ENCODE measurements around the gene ZNF490. TPM values are rescaled to one million over a fixed set of nuclear protein-coding genes. Genes with fewer than 3 reads are reported as not detected.
A peak's percentile ranks its signal among the peaks of the same experiment; 100 is the strongest.
"Not testable (repeated sequence)": the region's sequence is repeated elsewhere in the genome, so short reads cannot be mapped to it uniquely, and the experiment has no call there.

ZNF490 gene
- total RNA-seq: 10 to 100 TPM; 12.5 to 15.6 TPM

DNA sequence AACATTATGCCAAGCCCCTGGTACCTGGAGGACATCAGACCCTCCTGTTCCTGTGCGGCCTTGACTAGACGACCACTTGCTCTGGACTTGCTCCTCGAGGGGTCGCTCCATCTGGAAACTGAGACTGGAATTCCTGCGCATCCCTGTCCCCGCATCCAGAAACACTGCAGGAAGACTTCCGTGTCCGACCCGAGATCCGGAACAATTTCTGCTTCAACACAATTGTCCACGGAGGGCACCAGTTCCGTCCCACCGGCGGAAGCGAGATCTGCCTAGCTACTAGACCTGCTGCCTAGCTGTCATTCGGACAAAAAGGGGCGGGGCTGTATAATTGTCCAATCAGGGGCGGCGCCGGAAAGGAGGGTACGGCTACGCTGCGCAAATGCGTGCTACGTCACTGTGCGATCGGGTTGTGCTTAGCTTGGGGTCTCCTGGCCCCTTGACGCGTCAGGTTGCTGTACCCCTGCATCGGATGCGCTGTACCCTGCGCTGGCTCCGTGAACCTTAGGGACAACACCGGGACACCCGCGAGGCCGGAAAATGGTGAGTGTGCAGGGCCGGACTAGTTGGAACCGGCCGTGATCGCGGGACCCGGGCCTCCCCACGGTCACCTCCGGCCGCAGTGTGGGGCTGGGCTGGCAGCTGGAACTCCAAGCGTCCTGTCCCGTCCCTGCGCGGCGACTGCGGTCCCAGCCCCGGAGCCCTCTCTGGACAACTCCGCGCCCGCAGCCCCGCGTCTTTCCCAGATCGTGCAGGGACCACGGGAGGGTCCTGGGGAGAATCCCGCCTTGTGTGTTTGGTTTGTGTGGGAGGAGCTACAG is at the start of gene ZNF490, which contains the start of gene ZNF791:
ZNF490 (minus strand) TSS at position 274 of the 821 bp plus-strand sequence; CDS start at position 141, 133 bp downstream.
ZNF791 (plus strand) TSS at position 381 of the 821 bp plus-strand sequence; CDS start at position 541, 160 bp downstream.
- H3K9me3 Mint-ChIP-seq: no peaks in the 10 kb centered on the region
- peak; percentile 97 to 99 for ATAC-seq
- peak within 1 kb of the TSS; percentile 82 to 98 for H3K27ac Mint-ChIP-seq
- peaks cover 7% of the 10 kb centered on the region for H3K36me3 Mint-ChIP-seq
- H3K4me1 Mint-ChIP-seq (ENCODE audit: low read depth in 2 of 2): peaks cover 17 to 23% of the 10 kb centered on the region in 2 donors
- peak; percentile 96 for DNase-seq (ENCODE audit: low spot score)
- H3K4me3 Mint-ChIP-seq: peak within 1 kb of the TSS; percentile 93
- H3K27me3 Mint-ChIP-seq: no peaks in the 10 kb centered on the region

DNA sequence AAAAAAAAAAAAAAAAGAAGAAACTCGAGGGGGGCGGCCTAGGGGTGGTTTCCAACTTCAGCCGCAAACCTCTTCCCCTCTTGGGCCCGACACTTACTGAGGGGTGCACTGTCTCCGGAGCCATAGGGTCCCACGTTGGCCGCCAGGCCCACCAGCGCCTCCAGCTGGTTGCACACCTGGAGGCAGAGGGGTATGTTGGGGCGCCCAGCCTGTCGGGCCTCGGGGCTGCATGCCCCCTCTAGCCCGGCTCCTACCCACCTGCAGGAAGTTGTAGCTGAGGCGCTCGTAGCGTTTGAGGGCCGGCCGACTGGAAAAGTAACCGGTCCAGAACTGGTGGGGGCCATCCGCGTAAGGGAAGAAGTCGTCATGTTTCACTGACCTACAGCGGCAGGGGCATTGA is 47.4 kb upstream of the ZNF490 start:
- ATAC-seq (no peak), DNase-seq (ENCODE audit: low spot score) (no peak)
- no peaks in the 10 kb centered on the region for H3K9me3 Mint-ChIP-seq
- no peak overlapping the region for H3K4me3 Mint-ChIP-seq
- H3K36me3 Mint-ChIP-seq: peaks cover 21% of the 10 kb centered on the region
- H3K27me3 Mint-ChIP-seq: no peaks in the 10 kb centered on the region
- peaks cover 3 to 7% of the 10 kb centered on the region in 2 donors for H3K4me1 Mint-ChIP-seq (ENCODE audit: low read depth in 2 of 2)
- no peak overlapping the region for H3K27ac Mint-ChIP-seq

DNA sequence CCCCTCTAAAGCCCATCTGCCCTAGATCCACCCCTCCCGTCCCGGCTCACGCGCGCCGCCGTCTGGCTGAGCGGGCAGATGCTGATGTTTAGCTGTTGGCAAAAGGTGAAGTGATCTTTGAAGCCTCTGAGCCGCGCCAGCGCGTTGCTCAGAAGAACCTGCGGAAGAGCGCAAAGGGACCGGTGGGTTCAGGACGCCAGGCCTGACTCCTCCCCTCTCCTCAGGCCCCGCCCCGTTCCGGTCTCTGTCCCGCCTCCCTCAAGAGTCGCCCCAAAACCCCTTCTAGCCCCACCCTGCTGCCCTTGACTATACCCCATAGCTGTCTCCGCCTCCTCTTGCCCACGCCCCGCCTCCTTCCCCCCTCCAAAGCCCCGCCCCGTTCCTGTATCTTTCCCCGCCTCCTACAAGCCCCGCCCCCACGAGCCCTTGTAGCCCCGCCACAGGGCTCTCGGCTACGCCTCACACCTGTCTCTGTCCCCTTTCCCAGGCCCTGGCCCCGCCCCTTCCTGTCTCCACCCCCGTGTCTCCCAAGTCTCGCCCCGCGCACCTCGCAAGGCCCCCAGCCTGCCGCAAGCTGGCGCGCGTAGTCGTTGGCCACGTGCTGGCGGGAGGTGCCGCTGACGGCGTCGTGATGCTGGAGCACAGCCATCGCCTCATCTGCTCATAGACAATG is 46.4 kb upstream of the ZNF490 start:
- H3K4me1 Mint-ChIP-seq (ENCODE audit: low read depth in 2 of 2): peaks cover 3 to 7% of the 10 kb centered on the region in 2 donors
- H3K36me3 Mint-ChIP-seq: peaks cover 21% of the 10 kb centered on the region
- no peak for DNase-seq (ENCODE audit: low spot score)
- H3K9me3 Mint-ChIP-seq: no peaks in the 10 kb centered on the region
- no peak overlapping the region for H3K27ac Mint-ChIP-seq
- no peak overlapping the region for H3K4me3 Mint-ChIP-seq
- no peaks in the 10 kb centered on the region for H3K27me3 Mint-ChIP-seq
- ATAC-seq: peak in 1 of 2 donors; percentile 41

DNA sequence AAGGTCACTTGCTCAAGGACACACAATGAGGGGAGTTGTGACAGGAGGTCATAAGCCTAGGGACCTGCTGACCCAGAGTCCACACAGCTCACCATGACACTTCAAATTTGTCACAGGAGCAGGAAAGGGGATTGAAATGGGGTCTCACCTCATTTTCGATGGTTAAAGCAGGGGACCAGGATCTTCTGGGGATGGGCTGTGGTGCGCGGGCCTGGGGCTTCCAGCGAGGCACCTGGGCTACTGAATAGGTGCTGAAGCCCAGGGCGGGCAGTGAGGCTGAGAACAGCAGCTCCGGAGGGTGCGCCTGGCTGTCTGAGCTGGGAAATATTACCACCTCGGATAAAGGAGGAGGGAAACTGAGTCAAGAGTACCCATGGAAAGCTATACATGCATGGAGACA is 44.9 kb upstream of the ZNF490 start:
- H3K27ac Mint-ChIP-seq: peak overlapping the region in 1 of 2 donors; percentile 14
- DNase-seq (ENCODE audit: low spot score) (no peak), ATAC-seq (no peak)
- H3K9me3 Mint-ChIP-seq: no peaks in the 10 kb centered on the region
- no peak overlapping the region for H3K4me3 Mint-ChIP-seq
- H3K36me3 Mint-ChIP-seq: peaks cover 21% of the 10 kb centered on the region
- H3K4me1 Mint-ChIP-seq (ENCODE audit: low read depth in 2 of 2): peaks cover 3 to 7% of the 10 kb centered on the region in 2 donors
- no peaks in the 10 kb centered on the region for H3K27me3 Mint-ChIP-seq

DNA sequence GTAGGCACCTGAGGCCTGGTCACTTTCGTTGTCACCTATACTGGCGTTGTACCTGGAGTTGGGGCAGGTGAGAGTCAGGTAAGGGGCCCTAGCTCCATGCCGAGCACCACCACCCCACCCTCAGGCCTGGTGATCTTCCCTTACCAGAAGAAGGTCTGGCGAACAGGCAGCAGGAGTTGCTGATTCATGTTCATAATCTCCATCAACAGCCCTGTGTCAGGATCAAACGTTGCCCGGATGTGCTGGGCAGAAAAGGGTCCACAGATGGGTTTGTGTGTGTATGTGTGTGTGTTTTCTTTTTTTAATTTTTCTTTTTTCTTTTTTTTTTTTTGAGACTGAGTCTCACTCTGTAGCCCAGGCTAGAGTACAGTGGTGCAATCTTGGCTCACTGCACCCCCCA is 41.6 kb upstream of the ZNF490 start:
- H3K27me3 Mint-ChIP-seq: no peaks in the 10 kb centered on the region

DNA sequence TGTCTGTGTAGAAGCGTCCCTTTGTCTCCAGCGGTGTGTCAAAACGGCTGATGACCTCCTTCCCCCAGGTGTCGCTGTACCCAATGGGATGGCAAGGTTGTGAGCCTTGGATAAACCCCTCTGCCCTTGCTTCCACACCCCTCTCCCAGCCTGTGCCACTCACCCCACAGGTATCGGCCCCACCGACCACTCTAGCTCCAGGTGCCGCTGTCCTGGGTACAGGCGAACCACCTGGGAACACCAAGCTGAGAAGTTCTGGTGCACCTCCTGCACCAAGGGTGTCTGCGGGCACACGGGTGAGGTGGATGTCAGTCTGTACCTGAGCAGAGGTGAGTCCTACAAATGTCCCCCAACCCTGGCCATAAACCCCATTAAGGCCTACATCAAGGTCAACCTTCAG is 39.3 kb upstream of the ZNF490 start:
- ATAC-seq (no peak), DNase-seq (ENCODE audit: low spot score) (no peak)
- Mint-ChIP-seq H3K9me3 (no peaks in the 10 kb centered on the region), H3K27ac (no peak overlapping the region), H3K36me3 (peaks cover under 1% of the 10 kb centered on the region), H3K27me3 (no peaks in the 10 kb centered on the region), H3K4me1 (ENCODE audit: low read depth in 2 of 2) (peaks cover 0 to 5% of the 10 kb centered on the region in 2 donors), H3K4me3 (no peak overlapping the region)

More for the DNA sequence above, 41.6 kb upstream of the ZNF490 start:
- ATAC-seq: no peak
- Mint-ChIP-seq H3K9me3 (no peaks in the 10 kb centered on the region), H3K27ac (no peak overlapping the region), H3K4me3 (no peak overlapping the region), H3K36me3 (peaks cover 13% of the 10 kb centered on the region), H3K4me1 (ENCODE audit: low read depth in 2 of 2) (peaks cover 7 to 9% of the 10 kb centered on the region in 2 donors)
- DNase-seq (ENCODE audit: low spot score): no peak

DNA sequence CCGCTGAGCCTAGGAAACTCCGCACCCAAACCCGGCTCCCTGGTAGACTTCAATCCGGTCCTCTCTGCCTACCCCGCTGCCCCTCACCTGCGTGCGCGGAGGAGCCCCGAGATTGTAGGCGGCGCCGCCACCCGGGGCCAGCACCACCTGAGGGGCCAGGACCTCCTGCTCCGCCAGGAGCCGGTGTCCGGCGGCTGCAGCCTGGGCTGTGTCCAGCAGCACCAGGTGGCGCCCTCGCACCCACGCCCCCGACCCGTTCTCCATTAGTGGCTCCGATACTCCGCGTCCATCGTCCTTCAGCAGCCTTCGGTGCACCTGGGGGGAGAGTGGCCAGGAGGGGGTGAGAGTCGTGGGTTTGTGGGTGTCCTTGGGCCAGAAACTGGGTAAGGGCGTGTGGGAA is 37.5 kb upstream of the ZNF490 start:
- Mint-ChIP-seq H3K27ac (no peak overlapping the region), H3K4me1 (ENCODE audit: low read depth in 2 of 2) (peaks cover 0 to 5% of the 10 kb centered on the region in 2 donors), H3K4me3 (no peak overlapping the region), H3K9me3 (no peaks in the 10 kb centered on the region), H3K27me3 (no peaks in the 10 kb centered on the region), H3K36me3 (no peaks in the 10 kb centered on the region)
- ATAC-seq (peak in 1 of 2 donors; percentile 20), DNase-seq (ENCODE audit: low spot score) (no peak)

DNA sequence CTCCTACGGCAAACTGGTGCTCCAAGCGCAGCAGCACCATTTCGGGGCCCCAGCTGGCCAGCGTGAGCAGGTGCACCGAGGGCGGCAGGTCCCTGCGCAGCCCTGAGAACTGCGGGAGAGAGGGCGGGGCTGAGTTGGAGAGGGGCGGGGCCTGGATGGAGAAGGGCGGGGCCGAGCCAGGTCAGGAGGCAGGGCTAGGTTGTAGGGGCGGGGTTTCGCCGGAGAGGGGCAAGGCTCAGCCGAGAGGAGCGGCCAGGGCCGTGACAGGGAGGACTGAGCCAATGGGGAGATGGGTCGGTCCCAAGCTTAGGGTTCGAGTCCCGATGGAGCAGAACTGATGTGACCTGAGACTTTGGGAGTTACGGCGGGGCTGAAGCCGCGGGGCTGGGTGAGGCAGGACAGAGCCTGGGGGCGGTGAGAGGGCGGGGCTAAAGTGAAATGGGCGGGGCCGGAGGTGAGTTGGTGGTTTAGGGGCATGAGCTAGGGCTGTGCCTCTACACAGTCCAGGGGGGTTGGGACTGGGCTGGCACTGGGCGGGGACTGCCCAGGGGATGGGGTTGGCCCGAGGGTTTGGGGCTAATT is 37.0 kb upstream of the ZNF490 start:
- DNase-seq (ENCODE audit: low spot score): no peak
- peak; percentile 72 to 87 for ATAC-seq
- Mint-ChIP-seq H3K27ac (no peak overlapping the region), H3K4me3 (no peak overlapping the region), H3K27me3 (no peaks in the 10 kb centered on the region), H3K36me3 (no peaks in the 10 kb centered on the region), H3K9me3 (no peaks in the 10 kb centered on the region), H3K4me1 (ENCODE audit: low read depth in 2 of 2) (peaks cover 0 to 5% of the 10 kb centered on the region in 2 donors)

DNA sequence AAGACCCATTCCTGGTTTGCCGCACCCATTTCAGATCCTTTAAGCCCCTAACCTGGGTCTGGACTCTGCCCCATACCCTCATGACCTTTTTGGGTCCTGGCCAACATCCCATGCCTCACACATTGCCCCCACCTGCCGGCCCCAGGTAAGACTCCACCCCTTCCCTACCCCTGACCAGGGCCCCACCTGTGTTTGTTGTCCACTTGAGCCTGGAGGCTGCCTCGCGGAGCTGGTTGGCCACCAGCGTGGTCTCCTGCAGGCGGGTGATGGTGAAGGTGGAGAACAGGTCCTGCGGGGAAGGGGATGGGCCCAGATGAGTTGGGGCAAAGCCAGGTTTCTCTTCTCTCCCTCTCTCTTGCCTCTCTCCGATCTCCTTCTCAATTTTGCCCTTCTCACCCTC is 36.4 kb upstream of the ZNF490 start:
- ATAC-seq: no peak
- Mint-ChIP-seq H3K9me3 (no peaks in the 10 kb centered on the region), H3K27ac (no peak overlapping the region)

DNA sequence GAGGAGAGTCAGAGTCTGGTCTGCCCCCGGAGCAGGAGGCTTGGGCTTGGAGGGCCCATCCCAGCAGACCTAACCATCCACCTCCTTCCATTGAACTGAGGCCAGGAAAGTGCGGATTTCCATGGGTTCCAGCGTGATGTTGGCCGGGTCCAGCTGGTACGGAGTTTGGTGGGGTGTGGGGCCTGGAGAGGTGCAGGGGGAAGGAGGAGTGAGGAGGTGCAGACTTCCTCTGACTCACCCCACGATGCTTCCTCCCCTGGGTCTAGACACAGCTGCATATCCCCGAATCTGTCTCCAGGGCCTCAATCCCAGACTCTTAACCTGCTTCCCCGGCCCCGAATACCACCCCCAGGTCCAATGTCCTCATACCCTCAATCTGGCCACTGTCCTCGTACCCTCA is 35.9 kb upstream of the ZNF490 start:
- Mint-ChIP-seq H3K9me3 (no peaks in the 10 kb centered on the region), H3K4me3 (no peak overlapping the region), H3K4me1 (ENCODE audit: low read depth in 2 of 2) (peaks cover 0 to 5% of the 10 kb centered on the region in 2 donors), H3K36me3 (no peaks in the 10 kb centered on the region), H3K27ac (no peak overlapping the region), H3K27me3 (no peaks in the 10 kb centered on the region)
- ATAC-seq (no peak), DNase-seq (ENCODE audit: low spot score) (no peak)

More for the DNA sequence above, 36.4 kb upstream of the ZNF490 start:
- DNase-seq (ENCODE audit: low spot score): no peak
- Mint-ChIP-seq H3K27me3 (no peaks in the 10 kb centered on the region), H3K4me1 (ENCODE audit: low read depth in 2 of 2) (peaks cover 0 to 5% of the 10 kb centered on the region in 2 donors), H3K36me3 (no peaks in the 10 kb centered on the region), H3K4me3 (no peak overlapping the region)

DNA sequence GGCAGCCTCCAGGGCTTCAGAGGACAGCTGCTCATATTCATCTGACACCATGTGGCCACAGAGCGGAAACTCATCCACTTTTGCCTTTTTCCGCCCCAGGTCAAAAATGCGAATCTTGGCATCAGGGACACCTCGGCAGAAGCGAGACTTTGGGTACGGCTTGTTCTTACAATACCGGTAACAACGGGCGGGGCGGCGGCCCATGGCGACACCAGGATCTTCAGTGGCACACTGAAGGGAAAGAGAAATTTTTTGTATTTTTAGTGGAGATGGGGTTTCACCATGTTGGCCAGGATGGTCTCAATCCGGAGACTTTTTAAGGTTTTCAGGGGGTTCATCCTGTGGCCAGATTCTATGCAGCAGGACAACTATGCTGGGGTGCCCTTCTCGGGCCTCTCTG is 33.1 kb upstream of the ZNF490 start:
- H3K9me3 Mint-ChIP-seq; H3K27ac Mint-ChIP-seq; ATAC-seq; H3K36me3 Mint-ChIP-seq; H3K4me3 Mint-ChIP-seq; H3K27me3 Mint-ChIP-seq; DNase-seq (ENCODE audit: low spot score): not testable (repeated sequence)
- peaks cover 8 to 12% of the 10 kb centered on the region in 2 donors for H3K4me1 Mint-ChIP-seq (ENCODE audit: low read depth in 2 of 2)

DNA sequence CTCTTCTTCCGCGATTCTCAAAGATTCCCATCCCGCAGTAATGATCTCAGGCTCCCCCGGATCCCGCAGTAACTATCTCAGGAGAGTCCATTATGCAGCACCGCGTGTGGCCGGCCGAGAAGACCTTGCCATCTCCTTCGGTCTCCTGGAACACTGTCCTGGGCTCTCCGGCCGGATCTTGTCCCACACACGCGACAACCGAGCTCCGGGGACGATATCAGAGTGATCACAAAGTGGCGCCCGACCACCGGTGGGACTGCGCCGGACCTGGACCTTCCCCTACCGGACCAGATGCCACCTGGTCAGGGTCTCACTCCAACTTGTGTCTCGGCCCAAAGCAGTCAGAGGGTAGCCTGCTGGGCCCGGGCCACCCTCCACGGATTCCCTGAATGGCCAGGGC is 31.9 kb upstream of the ZNF490 start:
- ATAC-seq (no peak), DNase-seq (ENCODE audit: low spot score) (no peak)
- Mint-ChIP-seq H3K36me3 (no peaks in the 10 kb centered on the region), H3K4me1 (ENCODE audit: low read depth in 2 of 2) (peaks cover 7 to 8% of the 10 kb centered on the region in 2 donors), H3K27ac (no peak overlapping the region), H3K27me3 (no peaks in the 10 kb centered on the region), H3K9me3 (no peaks in the 10 kb centered on the region), H3K4me3 (no peak overlapping the region)

DNA sequence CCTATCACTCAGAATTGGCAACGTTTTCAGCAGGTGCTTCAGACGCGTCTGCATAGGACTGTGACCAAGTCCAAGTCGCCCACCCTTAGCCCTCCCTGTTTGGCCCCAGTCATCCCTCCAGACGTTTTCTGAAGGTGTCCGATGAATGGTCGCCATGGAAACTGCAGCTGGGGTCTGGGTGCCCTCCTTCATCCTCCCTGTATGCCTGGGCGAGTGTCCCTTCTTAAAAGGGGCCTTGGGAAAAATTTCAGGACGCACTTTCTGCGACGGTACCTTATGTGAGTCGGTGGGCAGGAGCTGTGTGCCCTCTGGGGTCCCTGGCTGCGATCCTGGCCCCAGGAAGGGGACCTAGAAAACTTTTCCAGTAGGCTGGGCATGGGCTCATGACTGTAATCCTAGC is 30.8 kb upstream of the ZNF490 start:
- Mint-ChIP-seq H3K9me3 (no peaks in the 10 kb centered on the region), H3K27ac (no peak overlapping the region), H3K4me1 (ENCODE audit: low read depth in 2 of 2) (peaks cover 7 to 8% of the 10 kb centered on the region in 2 donors), H3K36me3 (no peaks in the 10 kb centered on the region), H3K4me3 (no peak overlapping the region), H3K27me3 (no peaks in the 10 kb centered on the region)
- DNase-seq (ENCODE audit: low spot score): no peak
- no peak for ATAC-seq

Data from natural killer cell treated with Interleukin-12 subunit alpha and Interleukin-12 subunit beta and Interleukin-15 and Interleukin-18, amount 100 ng/mL, for 72 hours (primary cell).